BE2C (cell line): ENCODE measurements around the gene GPC6.

Source experiments
- DNase-seq: peaks from one replicate; pipeline ENCODE4 v3.0.0-alpha.2; 2020
- H3K27me3 ChIP-seq: fragments of 250-450 bp; sonication (Bioruptor Pico); 2 replicates; pipeline ENCODE4 v1.5.1; 2020; ENCODE audit warnings: mild to moderate bottlenecking
- H3K36me3 ChIP-seq: fragments of 250-450 bp; sonication (Bioruptor Pico); 2 replicates; pipeline ENCODE4 v1.5.1; 2020; ENCODE audit warnings: mild to moderate bottlenecking
- H3K4me1 ChIP-seq: fragments of 250-450 bp; sonication (Bioruptor Pico); 2 replicates; pipeline ENCODE4 v1.5.1; 2020
- H3K4me3 ChIP-seq: 2 replicates; pipeline ENCODE4 v1.5.1; 2011; ENCODE audit warnings: low read depth, low read length
- H3K9me3 ChIP-seq: fragments of 250-450 bp; sonication (Bioruptor Pico); 2 replicates; pipeline ENCODE4 v1.5.1; 2020
- TF ChIP-seq, protein P1 (sequence below): IDR thresholded peaks from 2 replicates; pipeline ENCODE4 v1.5.1; 2012; ENCODE audit warnings: mild to moderate bottlenecking, low read depth, low read length

GPC6 gene

DNA sequence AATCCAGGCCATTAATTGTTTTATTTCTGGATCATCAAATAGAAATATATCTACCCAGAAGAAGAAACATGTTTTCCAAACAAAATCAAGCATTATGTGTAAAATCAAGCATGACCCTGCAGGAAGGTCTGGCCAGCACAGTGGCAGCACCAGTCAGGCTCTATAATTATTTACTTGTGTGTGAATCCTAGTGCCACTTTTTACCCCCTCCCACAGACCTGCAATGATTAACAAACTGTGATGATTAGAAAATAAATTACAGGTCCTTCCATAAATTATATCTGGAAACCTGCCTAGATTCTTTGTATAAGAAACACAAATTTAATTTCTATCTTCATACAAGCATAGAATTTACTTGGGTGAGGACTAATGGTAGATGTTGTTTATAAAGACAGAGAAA is 186.1 kb downstream of the GPC6 start:
- TF ChIP-seq, protein P1, sequence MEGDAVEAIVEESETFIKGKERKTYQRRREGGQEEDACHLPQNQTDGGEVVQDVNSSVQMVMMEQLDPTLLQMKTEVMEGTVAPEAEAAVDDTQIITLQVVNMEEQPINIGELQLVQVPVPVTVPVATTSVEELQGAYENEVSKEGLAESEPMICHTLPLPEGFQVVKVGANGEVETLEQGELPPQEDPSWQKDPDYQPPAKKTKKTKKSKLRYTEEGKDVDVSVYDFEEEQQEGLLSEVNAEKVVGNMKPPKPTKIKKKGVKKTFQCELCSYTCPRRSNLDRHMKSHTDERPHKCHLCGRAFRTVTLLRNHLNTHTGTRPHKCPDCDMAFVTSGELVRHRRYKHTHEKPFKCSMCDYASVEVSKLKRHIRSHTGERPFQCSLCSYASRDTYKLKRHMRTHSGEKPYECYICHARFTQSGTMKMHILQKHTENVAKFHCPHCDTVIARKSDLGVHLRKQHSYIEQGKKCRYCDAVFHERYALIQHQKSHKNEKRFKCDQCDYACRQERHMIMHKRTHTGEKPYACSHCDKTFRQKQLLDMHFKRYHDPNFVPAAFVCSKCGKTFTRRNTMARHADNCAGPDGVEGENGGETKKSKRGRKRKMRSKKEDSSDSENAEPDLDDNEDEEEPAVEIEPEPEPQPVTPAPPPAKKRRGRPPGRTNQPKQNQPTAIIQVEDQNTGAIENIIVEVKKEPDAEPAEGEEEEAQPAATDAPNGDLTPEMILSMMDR: no peak
- no peaks in the 10 kb centered on the region for H3K9me3 ChIP-seq
- H3K36me3 ChIP-seq: no peaks in the 10 kb centered on the region
- no peak for DNase-seq
- H3K4me1 ChIP-seq: peaks cover 2% of the 10 kb centered on the region
- no peak overlapping the region for H3K4me3 ChIP-seq
- no peaks in the 10 kb centered on the region for H3K27me3 ChIP-seq

DNA sequence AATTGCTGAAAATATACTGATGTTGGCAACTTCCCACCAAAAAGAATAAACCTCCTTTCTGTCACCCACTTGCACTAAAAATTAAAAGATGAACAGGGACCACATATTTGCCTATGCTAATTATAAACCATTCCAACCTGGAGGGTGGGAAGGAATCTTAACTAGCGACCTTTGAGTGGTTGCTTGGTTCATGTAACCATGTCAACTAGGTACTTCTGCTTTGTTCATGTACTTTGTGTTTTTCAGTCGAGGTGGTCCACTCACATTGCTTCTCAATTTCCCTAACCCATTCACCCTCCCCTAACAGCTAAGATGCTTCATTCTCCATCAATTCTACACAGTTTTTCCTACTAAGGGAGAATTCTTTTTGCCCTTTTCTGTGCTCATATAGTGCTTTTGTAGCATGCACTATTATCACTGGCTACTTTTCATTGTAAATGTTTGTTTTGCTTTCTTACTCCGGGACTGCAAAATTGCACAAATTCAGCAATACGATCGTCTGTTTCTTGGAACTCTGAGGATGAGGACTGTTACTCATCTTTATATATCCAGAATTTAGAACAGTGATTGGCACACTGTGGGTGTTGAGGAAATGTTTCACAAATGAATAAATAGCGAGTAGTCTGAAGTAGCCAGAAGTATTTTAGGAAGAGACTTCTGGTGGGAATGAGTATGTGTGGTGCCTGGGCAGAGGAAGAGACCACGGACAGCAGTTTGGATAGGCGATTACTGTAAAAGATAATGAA is 187.5 kb downstream of the GPC6 start:
- no peak for DNase-seq
- H3K36me3 ChIP-seq: no peaks in the 10 kb centered on the region
- no peak overlapping the region for H3K4me3 ChIP-seq
- TF ChIP-seq, protein P1: no peak
- peaks cover 2% of the 10 kb centered on the region for H3K4me1 ChIP-seq
- H3K27me3 ChIP-seq: no peaks in the 10 kb centered on the region
- no peaks in the 10 kb centered on the region for H3K9me3 ChIP-seq

DNA sequence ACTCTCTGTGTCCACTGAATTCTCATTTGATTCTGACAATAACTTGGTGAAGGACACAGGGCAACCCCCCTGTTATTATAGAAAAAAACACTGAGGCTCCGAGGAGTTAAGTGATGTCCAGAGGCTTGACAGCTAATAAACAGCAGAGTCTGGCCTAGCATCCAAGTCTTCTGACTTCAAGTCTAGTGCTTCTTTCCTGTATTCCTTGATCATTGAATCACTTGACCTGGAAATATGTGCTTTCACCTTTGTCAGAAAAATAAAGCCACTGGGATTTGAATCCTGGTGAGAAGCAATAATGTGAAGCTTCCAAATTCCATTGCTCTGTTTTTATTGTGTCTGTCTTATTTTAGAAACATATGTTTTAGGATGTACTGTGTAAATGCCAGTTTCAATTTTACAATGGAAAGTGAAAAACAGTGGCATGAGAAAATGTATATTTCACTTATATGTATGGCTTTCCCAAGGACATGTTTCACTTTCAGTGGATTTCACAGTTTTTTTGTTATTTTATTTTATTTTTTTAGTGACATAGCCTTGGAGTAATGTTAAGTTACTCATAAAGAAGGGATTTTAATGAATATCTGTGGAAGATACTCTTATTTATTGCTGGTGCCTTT is 190.2 kb downstream of the GPC6 start:
- Histone ChIP-seq H3K36me3 (no peaks in the 10 kb centered on the region), H3K9me3 (no peaks in the 10 kb centered on the region), H3K27me3 (no peaks in the 10 kb centered on the region), H3K4me3 (no peak overlapping the region), H3K4me1 (peaks cover 6% of the 10 kb centered on the region)
- DNase-seq: no peak
- TF ChIP-seq, protein P1: no peak

DNA sequence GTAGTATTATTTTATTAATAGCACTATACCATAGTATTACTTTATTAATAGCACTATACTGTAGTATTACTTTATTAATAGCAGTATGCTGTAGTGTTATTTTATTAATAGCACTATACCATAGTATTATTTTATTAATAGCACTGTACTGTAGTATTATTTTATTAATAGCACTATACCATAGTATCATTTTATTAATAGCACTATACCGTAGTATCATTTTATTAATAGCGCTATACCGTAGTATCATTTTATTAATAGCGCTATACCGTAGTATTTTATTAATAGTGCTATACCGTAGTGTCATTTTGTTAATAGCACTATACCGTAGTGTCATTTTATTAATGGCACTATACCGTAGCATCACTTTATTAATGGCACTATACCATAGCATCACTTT is 191.8 kb downstream of the GPC6 start:
- Histone ChIP-seq H3K4me1 (peaks cover 6% of the 10 kb centered on the region), H3K36me3 (no peaks in the 10 kb centered on the region), H3K4me3 (no peak overlapping the region), H3K9me3 (no peaks in the 10 kb centered on the region), H3K27me3 (no peaks in the 10 kb centered on the region)
- no peak for DNase-seq
- TF ChIP-seq, protein P1: no peak

DNA sequence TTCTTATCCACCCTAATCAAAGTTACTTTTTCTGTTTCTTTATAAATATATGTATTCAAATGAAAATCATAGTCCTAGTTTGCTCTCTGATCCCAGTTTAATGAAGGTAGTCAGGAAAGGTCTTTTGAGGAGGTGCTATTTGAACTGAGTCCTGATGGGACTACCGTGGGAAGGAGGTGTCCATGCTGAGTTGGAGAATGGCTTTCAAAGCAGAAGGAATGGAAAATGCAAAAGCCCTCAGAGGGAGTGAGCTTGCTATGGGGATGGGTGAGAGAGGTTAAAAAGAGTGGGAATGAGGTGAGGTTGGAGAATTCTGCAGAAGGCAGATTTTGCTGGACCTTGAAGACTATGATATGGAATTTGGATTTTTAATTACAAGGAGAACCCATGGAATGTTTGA is 193.6 kb downstream of the GPC6 start:
- no peaks in the 10 kb centered on the region for H3K27me3 ChIP-seq
- DNase-seq: no peak
- TF ChIP-seq, protein P1: no peak
- no peak overlapping the region for H3K4me3 ChIP-seq
- H3K9me3 ChIP-seq: no peaks in the 10 kb centered on the region
- H3K4me1 ChIP-seq: peaks cover 6% of the 10 kb centered on the region
- H3K36me3 ChIP-seq: no peaks in the 10 kb centered on the region

DNA sequence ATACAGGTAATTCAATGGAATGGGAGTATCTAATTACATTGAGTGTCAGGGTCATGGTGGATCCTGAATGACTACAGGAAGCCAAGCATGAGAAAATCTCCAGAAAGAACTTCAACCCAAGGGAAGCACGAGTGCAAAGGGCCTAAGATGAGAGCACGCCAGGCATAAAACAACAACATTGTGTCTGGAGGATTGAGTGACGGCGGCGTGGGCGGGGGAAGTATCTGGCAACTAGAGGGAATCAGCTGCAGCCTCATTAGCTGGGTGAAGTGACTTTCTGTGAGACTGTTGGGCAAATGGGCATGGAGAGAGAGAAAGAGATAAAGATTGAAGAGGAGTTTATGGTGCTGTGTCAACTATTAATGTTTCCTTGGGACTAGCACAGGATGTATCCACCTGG is 194.3 kb downstream of the GPC6 start:
- H3K9me3 ChIP-seq: no peaks in the 10 kb centered on the region
- no peak for DNase-seq
- H3K27me3 ChIP-seq: no peaks in the 10 kb centered on the region
- no peak overlapping the region for H3K4me3 ChIP-seq
- peaks cover 6% of the 10 kb centered on the region for H3K4me1 ChIP-seq
- TF ChIP-seq, protein P1: no peak
- H3K36me3 ChIP-seq: no peaks in the 10 kb centered on the region
